PC-3 (cell line): Measurements from ENCODE around the gene DDIT4L. TPM values are rescaled to one million over a fixed set of nuclear protein-coding genes. Genes with fewer than 3 reads are reported as not detected.

Experiments
- ATAC-seq: fragments of 200-7000 bp; cut with Tn5 transposase; 2 replicates; pipeline ENCODE4 v1.9.1; 2020; ENCODE audit warnings: mild to moderate bottlenecking, moderate library complexity
- BruUV-seq: library from RNA; stranded (reverse); fragments of 400-500 nt; replicated peaks from 2 replicates; lab custom pipeline; 2021; lab: Mats Ljungman, UMichigan
- CTCF ChIA-PET: fragments of 300-600 bp; sonication (Branson Sonifier 250); formaldehyde crosslinking; loops from one replicate; lab custom pipeline; 2022; ENCODE audit warnings: antibody characterized with exemption; lab: Charles Lee
- POLR2A ChIA-PET: fragments of 300-600 bp; sonication (Branson Sonifier 250); formaldehyde crosslinking; loops from one replicate; lab custom pipeline; 2022; ENCODE audit warnings: antibody characterized with exemption; ENCODE audit not compliant: unreplicated experiment; lab: Charles Lee
- DNase-seq: peaks from one replicate; pipeline ENCODE4 v3.0.0-alpha.2; 2015
- H2AFZ ChIP-seq: fragments of 300-600 bp; sonication (generic); 2 replicates; pipeline ENCODE4 v1.6.0; 2016; ENCODE audit warnings: antibody characterized with exemption, low read length
- H3F3A ChIP-seq: fragments of 300-600 bp; sonication (generic); one replicate; pipeline ENCODE4 v1.6.0; 2017; ENCODE audit warnings: antibody characterized with exemption, low read length, control low read depth, mild to moderate bottlenecking; ENCODE audit not compliant: unreplicated experiment
- H3K27ac ChIP-seq: fragments of 300-600 bp; sonication (generic); 2 replicates; pipeline ENCODE4 v1.5.1; 2016; ENCODE audit warnings: mild to moderate bottlenecking, low read length
- H3K27me3 ChIP-seq: fragments of 300-600 bp; sonication (generic); 2 replicates; pipeline ENCODE4 v1.6.1; 2016; ENCODE audit warnings: low read length, mixed read lengths
- H3K36me3 ChIP-seq: fragments of 300-600 bp; sonication (generic); 2 replicates; pipeline ENCODE4 v1.6.1; 2016; ENCODE audit warnings: low read depth, mixed run types, low read length, mixed read lengths
- H3K4me1 ChIP-seq: fragments of 300-600 bp; sonication (generic); 2 replicates; pipeline ENCODE4 v1.5.1; 2016; ENCODE audit warnings: low read length; ENCODE audit not compliant: insufficient read depth
- H3K4me2 ChIP-seq: fragments of 300-600 bp; sonication (generic); 2 replicates; pipeline ENCODE4 v1.6.0; 2016; ENCODE audit warnings: low read length
- H3K4me3 ChIP-seq: fragments of 300-600 bp; sonication (generic); 2 replicates; pipeline ENCODE4 v1.5.1; 2016; ENCODE audit warnings: mild to moderate bottlenecking, low read length, mixed read lengths
- H3K79me2 ChIP-seq: fragments of 300-600 bp; sonication (generic); 2 replicates; pipeline ENCODE4 v1.6.1; 2017; ENCODE audit warnings: low read length, mixed read lengths
- H3K9ac ChIP-seq: fragments of 300-600 bp; sonication (generic); 2 replicates; pipeline ENCODE4 v1.6.0; 2016; ENCODE audit warnings: mild to moderate bottlenecking, low read length
- H3K9me2 ChIP-seq: fragments of 300-600 bp; sonication (generic); replicated peaks from 2 replicates; pipeline ENCODE4 v1.6.1; 2016; ENCODE audit warnings: mixed run types, low read length, mixed read lengths
- H3K9me3 ChIP-seq: fragments of 300-600 bp; sonication (generic); 2 replicates; pipeline ENCODE4 v1.6.1; 2016; ENCODE audit warnings: low read length, mixed read lengths
- H4K20me1 ChIP-seq: fragments of 300-600 bp; sonication (generic); 2 replicates; pipeline ENCODE4 v1.6.1; 2016; ENCODE audit warnings: low read length, mixed read lengths
- EZH2 ChIP-seq: fragments of 300-600 bp; sonication (generic); IDR thresholded peaks from one replicate; pipeline ENCODE4 v1.6.1; 2017; ENCODE audit warnings: antibody characterized with exemption, mild to moderate bottlenecking, low read length; ENCODE audit not compliant: unreplicated experiment
- EZH2phosphoT487 ChIP-seq: fragments of 300-600 bp; sonication (generic); IDR thresholded peaks from 2 replicates; pipeline ENCODE4 v1.6.1; 2018; ENCODE audit warnings: mild to moderate bottlenecking, antibody characterized with exemption, low read length, borderline replicate concordance
- intact Hi-C: fragments of 100-400 bp; cut with micrococcal nuclease; formaldehyde crosslinking; loops from 2 replicates; pipeline ENCODE4 v1.9.0; 2023
- total RNA-seq: library from RNA; depleted of rRNA; stranded (reverse); fragments of >200 nt; gene quantifications from 2 replicates; pipeline ENCODE4 v1.2.3, GENCODE V29; 2014
- TF ChIP-seq, protein P1 (sequence below): fragments of 300-600 bp; sonication (generic); conservative IDR thresholded peaks from 2 replicates; pipeline ENCODE4 v1.5.1; 2017; ENCODE audit warnings: antibody characterized with exemption, low read depth, mild to moderate bottlenecking, low read length

DDIT4L gene
- total RNA-seq, 1 experiment from 2014 or later: not detected

DNA sequence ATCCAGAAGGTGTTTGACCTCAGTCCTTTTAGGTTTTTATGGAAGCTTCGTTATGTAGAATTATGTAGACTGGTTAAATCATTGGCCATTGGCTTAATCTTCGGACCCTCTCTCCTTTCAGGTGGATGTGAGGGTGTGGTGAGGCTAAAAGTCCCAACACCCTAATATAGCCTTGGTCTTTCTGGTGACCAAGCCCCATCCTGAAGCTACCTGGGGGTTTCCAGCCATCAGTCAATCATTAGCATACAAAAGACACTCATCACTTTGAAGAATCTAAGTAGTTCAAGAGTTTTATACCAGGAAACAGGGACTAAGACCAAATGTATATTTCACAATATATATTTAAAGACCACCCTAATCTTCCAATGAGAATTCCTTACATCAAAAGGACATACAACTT is 5.5 kb downstream of the DDIT4L start:
- TF ChIP-seq EZH2phosphoT487 (no peak), EZH2 (no peak)
- TF ChIP-seq, protein P1, sequence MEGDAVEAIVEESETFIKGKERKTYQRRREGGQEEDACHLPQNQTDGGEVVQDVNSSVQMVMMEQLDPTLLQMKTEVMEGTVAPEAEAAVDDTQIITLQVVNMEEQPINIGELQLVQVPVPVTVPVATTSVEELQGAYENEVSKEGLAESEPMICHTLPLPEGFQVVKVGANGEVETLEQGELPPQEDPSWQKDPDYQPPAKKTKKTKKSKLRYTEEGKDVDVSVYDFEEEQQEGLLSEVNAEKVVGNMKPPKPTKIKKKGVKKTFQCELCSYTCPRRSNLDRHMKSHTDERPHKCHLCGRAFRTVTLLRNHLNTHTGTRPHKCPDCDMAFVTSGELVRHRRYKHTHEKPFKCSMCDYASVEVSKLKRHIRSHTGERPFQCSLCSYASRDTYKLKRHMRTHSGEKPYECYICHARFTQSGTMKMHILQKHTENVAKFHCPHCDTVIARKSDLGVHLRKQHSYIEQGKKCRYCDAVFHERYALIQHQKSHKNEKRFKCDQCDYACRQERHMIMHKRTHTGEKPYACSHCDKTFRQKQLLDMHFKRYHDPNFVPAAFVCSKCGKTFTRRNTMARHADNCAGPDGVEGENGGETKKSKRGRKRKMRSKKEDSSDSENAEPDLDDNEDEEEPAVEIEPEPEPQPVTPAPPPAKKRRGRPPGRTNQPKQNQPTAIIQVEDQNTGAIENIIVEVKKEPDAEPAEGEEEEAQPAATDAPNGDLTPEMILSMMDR: no peak
- POLR2A ChIA-PET: no interaction called here
- Histone ChIP-seq H3K4me1 (no peaks in the 10 kb centered on the region), H4K20me1 (no peaks in the 10 kb centered on the region), H3K4me3 (no peak overlapping the region), H3K4me2 (no peak overlapping the region), H3K27me3 (no peaks in the 10 kb centered on the region), H3K9me2 (no peaks in the 10 kb centered on the region), H3K36me3 (no peaks in the 10 kb centered on the region), H2AFZ (no peak overlapping the region), H3K79me2 (no peaks in the 10 kb centered on the region), H3F3A (no peaks in the 10 kb centered on the region), H3K9ac (no peak overlapping the region), H3K9me3 (no peaks in the 10 kb centered on the region), H3K27ac (no peak overlapping the region)
- CTCF ChIA-PET: no interaction called here
- no TSS peak for BruUV-seq
- DNase-seq (no peak), ATAC-seq (no peak)
- intact Hi-C loops: no loop called here

DNA sequence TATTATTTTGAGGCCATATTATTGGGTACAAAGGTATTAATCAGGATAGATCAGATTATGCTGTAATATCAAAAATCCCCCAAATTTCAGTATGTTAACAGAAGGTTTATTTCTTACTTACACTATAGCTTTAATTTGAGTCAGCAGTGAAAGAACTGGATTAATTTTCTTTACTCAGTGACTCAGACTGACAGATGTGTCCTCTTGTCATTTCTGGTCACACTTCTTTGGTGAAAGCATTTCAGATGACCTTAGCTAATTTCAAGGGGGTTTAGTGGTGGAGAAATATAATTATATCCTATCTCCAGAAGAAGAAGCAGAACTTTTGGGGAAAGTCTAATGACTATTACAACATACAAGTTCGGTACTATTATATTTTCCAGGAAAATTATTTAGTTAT is 12.4 kb downstream of the DDIT4L start:
- ATAC-seq (no peak), DNase-seq (peak; percentile 17)
- ChIA-PET CTCF (no interaction called here), POLR2A (no interaction called here)
- H4K20me1 ChIP-seq: no peaks in the 10 kb centered on the region
- H3K36me3 ChIP-seq: no peaks in the 10 kb centered on the region
- no peak overlapping the region for H3K9ac ChIP-seq
- H3K9me3 ChIP-seq: no peaks in the 10 kb centered on the region
- BruUV-seq: no TSS peak
- no peaks in the 10 kb centered on the region for H3F3A ChIP-seq
- intact Hi-C loops: no loop called here
- no peaks in the 10 kb centered on the region for H3K79me2 ChIP-seq
- no peak overlapping the region for H3K4me3 ChIP-seq
- no peak overlapping the region for H2AFZ ChIP-seq
- no peaks in the 10 kb centered on the region for H3K27me3 ChIP-seq
- TF ChIP-seq, protein P1: no peak
- no peak for TF ChIP-seq EZH2
- no peak for TF ChIP-seq EZH2phosphoT487
- no peak overlapping the region for H3K4me2 ChIP-seq
- no peaks in the 10 kb centered on the region for H3K9me2 ChIP-seq
- H3K4me1 ChIP-seq: peaks cover 5% of the 10 kb centered on the region; the same call in 1 of the 2 replicates
- no peak overlapping the region for H3K27ac ChIP-seq

DNA sequence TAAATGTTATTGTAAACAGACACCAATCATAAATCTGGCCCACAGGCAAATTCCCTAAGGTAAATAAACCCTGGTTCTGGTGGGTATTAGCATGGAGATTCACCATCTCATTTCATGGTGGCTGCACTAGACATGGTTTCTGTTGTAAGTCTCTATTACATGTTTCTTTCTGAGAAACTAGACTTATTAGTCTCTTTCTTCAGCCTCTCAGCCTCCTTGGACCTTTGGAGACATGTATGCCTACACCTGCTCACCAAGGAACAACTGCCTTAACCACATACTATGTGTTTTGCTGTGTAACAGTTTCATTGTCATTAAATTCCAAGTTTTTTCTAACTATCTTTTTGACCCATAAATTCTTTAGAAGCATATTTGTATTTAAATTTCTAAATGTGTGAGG is 13.1 kb downstream of the DDIT4L start:
- ATAC-seq (no peak), DNase-seq (no peak)
- TF ChIP-seq, protein P1: no peak
- TF ChIP-seq EZH2phosphoT487 (no peak), EZH2 (no peak)
- no peak overlapping the region for H3K9ac ChIP-seq
- H3K79me2 ChIP-seq: no peaks in the 10 kb centered on the region
- CTCF ChIA-PET: no interaction called here
- no peak overlapping the region for H3K27ac ChIP-seq
- no peaks in the 10 kb centered on the region for H3K27me3 ChIP-seq
- no peak overlapping the region for H2AFZ ChIP-seq
- BruUV-seq: no TSS peak
- no peaks in the 10 kb centered on the region for H3K9me3 ChIP-seq
- no peaks in the 10 kb centered on the region for H3F3A ChIP-seq
- no peaks in the 10 kb centered on the region for H3K9me2 ChIP-seq
- no peaks in the 10 kb centered on the region for H4K20me1 ChIP-seq
- no peak overlapping the region for H3K4me2 ChIP-seq
- H3K36me3 ChIP-seq: no peaks in the 10 kb centered on the region
- no peak overlapping the region for H3K4me3 ChIP-seq
- H3K4me1 ChIP-seq: peaks cover 5% of the 10 kb centered on the region; the same call in 1 of the 2 replicates
- intact Hi-C loops: no loop called here
- POLR2A ChIA-PET: no interaction called here
